ENCODE results near the gene POLDIP2.

GRCh38 chr17:28348979-28349378 lies 8.3 kb downstream of the POLDIP2 start:
- TF ChIP-seq, protein P1, sequence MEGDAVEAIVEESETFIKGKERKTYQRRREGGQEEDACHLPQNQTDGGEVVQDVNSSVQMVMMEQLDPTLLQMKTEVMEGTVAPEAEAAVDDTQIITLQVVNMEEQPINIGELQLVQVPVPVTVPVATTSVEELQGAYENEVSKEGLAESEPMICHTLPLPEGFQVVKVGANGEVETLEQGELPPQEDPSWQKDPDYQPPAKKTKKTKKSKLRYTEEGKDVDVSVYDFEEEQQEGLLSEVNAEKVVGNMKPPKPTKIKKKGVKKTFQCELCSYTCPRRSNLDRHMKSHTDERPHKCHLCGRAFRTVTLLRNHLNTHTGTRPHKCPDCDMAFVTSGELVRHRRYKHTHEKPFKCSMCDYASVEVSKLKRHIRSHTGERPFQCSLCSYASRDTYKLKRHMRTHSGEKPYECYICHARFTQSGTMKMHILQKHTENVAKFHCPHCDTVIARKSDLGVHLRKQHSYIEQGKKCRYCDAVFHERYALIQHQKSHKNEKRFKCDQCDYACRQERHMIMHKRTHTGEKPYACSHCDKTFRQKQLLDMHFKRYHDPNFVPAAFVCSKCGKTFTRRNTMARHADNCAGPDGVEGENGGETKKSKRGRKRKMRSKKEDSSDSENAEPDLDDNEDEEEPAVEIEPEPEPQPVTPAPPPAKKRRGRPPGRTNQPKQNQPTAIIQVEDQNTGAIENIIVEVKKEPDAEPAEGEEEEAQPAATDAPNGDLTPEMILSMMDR (IDR thresholded peaks at IDR 0.05) = no peak
- TF ChIP-seq POLR2A (IDR thresholded peaks at IDR 0.05) = no peak
